DMS153 (cell line): ENCODE measurements around the gene C4B.
"Not testable (repeated sequence)": the region's sequence is repeated elsewhere in the genome, so short reads cannot be mapped to it uniquely, and the experiment has no call there.

ENCODE experiments used
- DNase-seq: peaks from one replicate; lab custom pipeline; 2025; lab: John Stamatoyannopoulos, UW

Gene C4B

DNA sequence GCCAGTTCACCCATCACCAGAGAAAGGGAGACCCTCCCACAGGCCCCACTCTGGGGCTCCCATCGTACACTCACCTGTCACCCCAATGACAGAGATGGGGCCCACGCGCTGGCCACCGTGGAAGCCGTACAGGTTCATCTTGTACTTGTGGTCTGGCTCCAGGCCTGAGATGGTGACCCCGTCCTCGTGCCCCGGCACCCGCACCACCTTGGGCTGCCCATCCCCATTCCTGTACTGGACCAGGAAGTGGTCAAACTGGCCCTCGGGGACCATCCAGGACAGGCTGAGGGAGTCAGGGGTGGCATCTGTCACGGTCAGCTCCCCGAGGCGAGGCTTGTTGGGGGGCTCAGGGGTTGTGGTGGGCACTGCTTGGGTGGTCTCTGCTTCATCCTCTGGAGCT, 38.7 kb downstream of the C4B start:
- not testable (repeated sequence) for DNase-seq

DNA sequence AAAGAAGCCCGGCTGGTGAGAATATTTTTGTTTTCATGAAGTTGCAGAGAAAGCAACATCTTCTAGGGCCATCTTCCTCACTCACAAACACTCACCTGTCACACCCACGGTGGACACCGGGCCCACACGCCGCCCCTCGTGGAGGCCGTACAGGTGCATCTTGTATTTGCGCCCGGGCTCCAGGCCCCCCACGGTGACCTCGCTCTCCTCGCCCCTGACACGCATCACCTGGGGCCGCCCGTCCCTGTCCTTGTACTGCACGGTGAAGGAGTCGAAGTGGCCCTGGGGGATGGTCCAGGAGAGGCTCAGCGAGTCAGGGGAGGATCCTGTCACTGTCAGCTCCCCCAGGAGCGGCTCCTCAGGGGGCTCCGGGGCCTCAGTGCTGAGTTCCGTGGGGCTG, 41.2 kb downstream of the C4B start:
- DNase-seq: not testable (repeated sequence)

DNA sequence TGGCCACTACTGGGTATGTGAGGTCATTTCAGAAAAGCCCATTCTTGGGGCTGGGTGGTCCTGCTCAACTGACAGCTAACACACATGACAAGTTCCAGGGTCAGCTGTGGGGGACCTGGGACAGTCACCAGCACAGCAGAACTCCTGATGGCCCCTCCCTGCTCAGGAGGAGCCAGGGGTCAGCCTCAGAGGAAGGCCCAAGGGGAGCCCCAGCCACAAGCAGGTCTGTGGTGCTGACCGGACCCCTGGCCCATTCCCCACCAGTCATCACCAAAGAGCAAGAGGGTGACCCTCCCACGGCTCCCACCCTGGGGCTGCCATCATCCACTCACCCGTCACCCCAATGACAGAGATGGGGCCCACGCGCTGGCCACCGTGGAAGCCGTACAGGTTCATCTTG, 41.7 kb downstream of the C4B start:
- DNase-seq: no peak

DNA sequence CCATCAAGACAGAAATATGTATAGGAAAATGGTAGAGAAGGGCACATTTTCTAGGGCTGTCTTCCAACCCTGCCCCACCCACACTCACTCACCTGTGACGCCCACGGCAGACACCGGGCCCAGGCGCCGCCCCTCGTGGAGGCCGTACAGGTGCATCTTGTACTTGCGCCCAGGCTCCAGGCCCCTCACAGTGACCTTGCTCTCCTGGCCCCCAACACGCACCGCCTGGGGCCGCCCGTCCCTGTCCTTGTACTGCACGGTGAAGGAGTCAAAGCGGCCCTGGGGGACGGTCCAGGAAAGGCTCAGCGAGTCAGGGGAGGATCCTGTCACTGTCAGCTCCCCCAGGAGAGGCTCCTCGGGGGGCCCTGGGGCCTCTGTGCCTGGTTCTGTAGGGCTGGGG, 43.4 kb downstream of the C4B start:
- no peak for DNase-seq

DNA sequence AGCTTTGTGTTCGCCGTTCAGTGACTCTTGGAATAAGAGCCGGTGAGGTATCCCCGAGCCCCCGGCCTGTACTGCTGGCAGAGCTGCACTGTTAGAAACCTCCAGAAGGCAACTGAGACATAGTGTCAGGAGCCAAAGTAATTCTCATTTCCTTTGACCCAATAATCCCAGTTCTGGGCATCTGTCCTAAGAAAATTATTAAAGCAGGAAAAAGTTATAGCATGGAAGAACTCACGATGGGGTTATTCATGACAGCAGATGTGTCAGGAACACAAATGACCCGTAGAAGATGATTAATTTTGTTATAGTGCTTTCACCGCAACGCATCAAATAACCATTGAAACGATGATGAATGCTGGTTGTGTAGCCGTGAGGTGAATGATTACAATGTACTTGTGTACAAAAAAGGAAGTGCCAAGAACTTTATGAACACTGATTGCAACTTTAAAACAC, 43.9 kb downstream of the C4B start:
- no peak for DNase-seq

DNA sequence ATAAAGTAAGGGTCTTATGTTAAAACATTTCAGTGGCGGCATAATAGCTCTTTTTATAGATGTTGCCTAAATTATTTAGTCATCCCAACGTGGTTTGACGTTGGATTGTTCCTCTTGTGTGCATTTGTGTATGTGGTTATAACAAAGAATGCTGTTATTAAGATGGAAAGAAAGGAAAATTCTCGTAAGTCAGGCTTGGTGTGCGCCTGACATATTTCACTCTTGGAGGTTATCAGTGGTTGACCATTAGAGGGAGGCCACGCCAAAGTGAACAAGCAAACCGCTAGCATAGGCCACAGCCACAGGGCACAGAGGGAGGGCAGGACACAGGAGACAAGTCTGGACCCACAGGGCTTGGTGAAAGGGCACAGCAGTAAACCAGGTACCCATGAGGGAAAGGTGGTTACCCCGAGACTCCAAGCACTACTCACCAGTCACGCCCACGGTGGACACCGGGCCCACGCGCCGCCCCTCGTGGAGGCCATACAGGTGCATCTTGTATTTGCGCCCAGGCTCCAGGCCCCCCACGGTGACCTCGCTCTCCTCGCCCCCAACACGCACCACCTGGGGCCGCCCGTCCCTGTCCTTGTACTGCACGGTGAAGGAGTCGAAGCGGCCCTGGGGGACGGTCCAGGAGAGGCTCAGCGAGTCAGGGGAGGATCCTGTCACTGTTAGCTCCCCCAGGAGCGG, 46.5 kb downstream of the C4B start:
- no peak for DNase-seq

DNA sequence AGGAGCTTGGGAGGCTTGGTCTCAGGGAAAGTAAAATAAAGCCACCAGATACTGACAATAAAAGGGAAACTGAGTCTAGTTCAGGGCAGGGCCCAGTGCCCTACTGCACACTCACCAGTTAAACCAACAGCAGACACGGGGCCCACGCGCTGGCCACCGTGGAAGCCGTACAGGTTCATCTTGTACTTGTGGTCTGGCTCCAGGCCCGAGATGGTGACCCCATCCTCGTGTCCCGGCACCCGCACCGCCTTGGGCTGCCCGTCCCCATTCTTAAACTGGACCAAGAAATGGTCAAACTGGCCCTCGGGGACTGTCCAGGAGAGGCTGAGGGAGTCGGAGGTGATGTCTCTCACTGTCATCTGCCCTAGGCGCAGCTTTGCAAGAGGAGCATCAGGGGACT, 50.1 kb downstream of the C4B start:
- no peak for DNase-seq

DNA sequence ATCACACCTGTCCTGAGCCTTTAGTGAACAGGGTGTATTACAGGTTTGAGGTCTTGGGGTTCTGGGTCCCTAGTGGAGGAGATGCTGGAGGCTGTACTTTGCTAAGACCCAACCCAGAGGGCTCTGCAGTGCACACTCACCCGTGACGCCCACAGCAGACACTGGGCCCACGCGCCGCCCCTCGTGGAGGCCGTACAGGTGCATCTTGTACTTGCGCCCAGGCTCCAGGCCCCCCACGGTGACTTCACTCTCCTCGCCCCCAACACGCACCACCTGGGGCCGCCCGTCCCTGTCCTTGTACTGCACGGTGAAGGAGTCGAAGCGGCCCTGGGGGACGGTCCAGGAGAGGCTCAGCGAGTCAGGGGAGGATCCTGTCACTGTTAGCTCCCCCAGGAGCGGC, 52.9 kb downstream of the C4B start:
- DNase-seq: not testable (repeated sequence)

DNA sequence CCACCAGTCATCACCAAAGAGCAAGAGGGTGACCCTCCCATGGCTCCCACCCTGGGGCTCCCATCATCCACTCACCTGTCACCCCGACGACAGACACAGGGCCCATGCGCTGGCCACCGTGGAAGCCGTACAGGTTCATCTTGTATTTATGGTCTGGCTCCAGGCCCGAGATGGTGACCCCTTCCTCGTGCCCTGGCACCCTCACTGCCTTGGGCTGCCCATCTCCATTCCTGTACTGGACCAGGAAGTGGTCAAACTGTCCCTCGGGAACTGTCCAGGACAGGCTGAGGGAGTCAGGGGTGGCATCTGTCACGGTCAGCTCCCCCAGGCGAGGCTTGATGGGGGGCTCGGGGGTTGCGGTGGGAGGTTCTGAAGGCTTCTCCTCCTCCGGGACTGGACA, 53.7 kb downstream of the C4B start:
- not testable (repeated sequence) for DNase-seq

DNA sequence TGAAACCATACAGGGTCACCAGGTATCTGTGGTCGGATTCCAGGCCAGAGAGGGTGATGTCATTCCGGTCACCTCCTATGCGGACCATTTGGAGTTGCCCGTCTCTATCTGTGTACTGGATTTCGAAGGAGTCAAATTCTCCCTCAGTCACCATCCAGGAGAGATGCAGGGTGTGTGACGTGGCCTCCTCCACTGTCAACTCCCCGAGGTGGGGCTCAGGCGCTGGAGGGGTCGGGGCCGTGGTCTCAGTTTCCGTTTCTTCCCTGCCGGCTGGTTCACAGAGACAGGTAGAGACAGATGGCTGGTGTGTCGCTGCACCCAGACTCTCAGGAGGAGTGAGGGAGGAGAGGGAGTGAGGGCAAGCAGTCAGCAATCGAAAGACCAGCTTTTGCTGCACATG, 54.3 kb downstream of the C4B start:
- no peak for DNase-seq

DNA sequence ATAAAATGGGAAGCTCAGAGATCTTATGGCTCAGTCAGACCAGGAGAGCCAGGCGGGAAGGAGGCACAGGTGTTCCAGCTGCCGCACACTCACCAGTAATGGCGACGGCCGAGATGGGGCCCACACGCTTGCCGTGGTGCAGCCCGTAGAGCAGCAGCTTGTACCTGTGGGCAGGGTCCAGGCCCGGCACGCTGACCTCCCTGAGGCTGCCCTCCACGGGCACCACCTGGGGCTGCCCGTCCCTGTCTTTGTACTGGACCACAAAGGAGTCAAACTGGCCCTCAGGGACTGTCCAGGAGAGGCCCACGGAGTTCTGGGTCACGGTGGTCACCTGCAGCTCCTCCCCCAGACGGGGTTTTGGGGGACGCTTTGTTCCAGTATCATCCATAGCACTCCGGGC, 54.9 kb downstream of the C4B start:
- no peak for DNase-seq

DNA sequence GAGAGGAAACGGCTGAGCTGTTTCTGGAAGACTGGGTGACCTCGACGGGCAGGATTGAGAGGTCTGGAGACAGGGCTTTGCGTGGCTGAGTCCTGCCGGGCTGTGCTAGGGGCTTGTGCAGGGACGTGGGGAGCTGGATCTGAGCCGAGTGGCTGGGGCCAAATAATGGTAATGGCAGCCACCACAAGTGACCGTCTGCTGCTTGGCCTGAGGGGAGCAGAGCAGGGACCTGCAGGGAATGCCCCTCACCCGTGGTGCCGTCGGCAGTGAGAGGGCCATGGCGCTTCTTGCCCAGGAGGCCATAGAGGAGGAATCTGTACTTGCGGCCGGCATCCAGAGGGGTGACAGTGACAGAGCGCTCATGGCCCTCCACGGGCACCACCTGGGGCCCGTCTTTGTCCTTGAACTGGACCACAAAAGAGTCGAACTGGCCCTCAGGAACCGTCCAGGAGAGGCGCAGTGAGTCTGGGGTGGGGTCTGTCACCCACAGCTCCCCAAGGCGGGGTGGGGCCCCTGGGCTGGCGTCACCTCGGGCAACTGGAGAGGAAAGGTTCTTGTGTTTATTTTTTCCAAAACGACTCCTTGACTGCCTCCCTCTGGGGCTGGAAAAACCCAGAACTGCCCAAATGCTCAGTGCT, 55.4 kb downstream of the C4B start:
- no peak for DNase-seq

DNA sequence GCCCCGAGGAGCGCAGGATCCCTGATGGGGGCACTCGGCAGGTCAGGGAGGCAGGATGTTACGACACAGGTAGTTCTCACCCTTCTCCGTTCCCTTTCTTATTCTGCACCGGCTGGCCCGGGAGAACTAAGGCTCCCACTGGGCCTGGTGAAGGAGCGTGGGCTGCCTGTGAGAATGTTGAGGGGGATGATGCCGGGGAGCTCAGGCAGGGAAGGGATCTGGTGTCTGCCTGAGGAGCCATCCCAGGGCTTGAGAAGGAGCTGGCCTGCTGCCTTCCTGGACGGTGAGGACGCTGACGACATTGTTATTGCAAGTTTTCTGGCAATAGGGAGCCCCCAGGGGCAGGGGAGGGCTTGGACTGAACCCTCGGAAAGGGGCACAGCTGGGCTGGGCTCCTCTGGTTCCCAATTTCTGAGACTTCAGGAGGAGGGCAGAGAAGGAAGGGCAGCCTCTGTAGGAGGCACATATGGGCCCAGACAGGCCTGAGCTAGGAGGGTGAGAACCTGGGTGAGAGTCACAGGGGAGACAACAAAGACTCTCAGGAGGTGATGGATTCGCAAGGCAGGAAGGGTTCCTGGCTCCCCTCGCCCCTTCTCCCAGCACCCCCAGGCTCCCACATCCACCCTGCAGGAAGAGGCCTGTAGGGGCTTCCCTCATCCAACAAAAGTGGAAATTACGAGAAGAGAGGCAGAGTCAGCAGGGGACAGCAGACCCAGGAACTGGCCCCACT, 56.4 kb downstream of the C4B start:
- DNase-seq: no peak

DNA sequence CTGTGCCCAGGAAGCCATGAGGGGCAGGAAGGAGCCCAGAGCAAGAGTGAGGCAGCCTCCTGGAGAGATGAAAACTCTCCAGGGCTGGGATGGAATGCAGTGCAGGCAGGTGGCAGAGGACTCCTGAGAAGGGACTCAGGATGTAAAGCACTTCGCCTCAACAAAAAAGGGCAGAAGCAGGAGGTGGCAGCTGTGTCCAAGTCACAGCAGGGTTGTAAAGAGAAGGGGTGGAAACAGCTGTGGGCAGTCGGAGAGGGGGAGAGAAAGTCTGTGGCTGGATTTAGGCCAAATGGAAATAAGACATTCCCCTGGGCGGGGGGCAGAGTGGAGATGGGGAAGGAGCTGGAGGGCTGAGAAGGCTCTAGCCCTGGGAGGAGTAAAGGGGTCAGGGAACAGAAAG, 58.5 kb downstream of the C4B start:
- no peak for DNase-seq

DNA sequence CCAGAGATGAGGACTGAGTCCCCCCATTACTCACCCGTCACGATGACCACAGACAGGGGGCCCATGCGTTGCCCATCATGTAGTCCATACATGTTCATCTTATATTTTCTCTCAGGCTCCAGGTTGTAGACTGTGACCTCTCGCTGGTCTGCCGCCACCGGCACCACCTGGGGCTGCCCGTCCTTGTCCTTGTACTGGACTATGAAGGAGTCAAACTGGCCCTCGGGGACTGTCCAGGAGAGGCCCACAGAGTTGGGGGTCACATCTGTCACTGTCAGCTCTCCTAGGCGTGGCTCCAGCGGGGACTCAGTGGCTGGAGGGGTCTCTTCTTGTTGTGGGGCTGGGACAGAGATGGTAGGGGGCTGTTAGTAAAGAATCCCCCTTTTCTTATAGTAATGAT, 59.0 kb downstream of the C4B start:
- no peak for DNase-seq

DNA sequence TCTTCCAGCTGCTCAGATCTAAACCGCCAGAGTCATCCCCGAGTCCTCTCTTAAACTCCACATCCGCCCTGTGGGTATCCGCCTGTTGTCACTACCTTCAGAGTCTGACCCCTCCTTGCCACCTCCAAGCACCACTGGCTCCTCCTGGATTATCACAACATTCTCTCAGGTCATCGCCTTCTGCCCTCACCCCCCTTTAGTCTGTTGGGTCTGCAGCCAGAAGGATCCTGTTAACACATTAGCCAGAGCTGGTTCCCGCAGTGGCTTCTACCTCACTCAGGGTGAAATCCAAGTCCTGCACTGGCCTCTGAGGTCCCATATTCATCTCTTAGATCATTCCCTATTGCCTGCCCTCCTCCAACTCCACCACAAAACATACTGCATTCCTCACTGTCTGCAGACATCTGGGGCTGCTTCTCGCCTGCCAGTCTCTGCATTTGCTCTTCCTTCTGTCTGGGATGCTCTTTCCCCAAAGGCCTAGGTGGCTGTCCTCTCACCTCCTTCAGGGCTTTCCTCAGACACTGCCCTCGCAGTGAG, 60.5 kb downstream of the C4B start:
- DNase-seq: no peak

DNA sequence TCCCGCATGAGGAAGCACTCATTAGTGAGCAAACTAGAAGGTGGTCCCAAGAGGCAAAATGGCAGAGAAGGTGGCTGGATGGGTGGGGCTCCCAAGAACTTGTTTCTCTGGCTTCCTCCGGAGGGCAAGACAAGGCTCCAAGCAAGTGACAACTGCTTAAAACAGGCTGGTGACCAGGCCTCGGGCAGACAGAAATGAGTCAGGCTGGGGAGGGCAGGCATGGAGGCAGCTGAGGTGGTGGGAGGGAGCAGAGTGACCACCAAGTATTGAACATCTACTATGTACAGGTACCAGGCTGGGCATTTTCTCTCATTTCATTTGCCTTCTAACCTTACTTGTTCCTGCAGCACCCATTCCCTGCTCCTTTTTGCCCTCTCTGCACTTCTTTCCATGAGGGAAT, 61.2 kb downstream of the C4B start:
- no peak for DNase-seq

DNA sequence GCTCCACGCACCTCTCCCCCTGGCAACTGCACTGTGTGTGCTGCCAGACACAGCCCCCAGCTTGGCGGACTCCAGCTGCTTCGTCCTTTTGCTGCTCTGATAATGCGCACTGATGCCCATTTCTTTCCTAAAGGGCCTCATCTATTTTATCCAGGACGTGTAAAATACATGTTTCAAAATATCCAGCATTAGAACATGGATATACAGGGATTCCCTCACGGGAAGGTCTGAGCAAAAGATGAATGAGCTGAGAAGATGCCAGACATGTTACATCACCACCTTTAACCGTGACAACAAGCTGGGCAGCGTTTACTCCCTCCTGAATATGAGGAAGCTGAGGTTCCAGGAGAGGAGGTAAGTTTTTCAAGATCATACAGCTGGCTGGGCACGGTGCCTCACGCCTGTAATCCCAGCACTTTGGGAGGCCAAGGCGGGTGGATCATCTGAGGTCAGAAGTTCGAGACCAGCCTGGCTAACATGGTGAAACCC, 61.8 kb downstream of the C4B start:
- no peak for DNase-seq

DNA sequence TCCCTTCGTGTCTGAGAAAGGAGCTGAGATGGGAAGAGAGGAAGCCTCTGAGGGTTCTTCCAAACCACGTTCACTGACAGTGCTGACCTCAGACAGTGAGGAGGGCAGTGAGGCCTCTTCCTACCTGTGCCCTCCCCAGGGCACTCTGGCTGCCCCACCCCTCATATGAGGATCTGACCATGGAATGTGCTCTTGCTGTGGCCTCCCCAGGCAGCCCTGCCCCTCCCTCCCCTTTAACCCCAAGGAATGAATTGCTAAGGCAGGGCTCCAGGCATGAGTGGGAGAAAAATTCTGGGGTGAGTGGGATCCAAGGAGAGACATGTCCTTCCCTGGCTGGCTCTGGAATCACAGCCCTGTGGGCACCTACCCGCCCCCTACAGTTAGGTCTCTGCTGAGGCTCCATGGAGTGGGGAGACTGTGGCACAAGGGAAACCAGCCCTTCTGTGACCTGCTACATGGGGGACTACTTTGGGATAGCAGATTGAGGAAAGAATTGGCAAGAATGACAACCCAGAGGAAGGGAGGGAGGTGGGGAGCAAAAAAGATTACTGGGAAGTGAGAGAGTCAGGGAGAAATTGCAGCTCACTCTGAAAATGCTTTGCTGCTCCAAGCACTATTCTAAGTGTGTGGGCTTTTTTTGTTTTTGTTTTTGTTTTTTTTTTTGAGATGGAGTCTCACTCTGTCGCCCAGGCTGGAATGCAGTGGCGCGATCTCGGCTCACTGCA, 65.1 kb downstream of the C4B start:
- DNase-seq: no peak

DNA sequence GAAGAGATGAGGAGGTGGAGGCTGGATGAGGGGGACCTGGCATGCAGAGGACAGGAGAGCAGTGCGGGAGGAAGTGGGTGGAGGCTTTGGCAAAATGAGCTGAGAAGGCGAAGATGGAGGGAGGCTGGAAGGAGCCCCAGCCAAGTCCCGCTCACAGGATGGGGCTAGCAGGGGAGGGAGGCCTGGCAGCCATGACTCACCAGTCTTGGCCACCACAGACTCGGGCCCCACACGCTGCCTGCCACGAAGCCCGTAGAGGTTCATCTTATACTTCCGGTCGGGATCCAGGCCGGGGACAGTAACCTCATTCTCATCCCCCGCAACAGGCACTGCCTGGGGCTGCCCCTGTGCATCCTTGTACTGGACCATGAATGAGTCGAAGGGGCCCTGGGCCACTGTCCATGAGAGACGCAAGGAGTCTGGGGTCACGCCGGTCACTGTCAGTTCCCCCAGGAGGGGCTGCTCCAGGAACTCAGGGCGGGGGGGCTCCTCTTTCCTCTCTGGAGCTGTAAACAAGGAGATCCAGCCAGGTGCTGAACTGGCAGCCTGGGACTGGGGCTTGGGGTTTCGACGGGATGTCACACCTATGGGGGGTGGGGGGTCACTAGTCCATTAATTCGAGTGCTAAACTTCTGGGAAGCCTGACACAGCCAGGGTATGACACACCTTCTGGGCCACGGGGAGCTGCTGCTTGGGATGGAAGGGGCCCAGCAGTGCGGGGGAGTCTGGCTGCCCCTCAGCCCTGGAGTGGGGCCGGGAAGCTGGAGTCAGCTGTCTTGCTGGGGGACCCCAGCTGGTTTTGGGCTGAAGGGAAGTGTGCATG, 66.8 kb downstream of the C4B start:
- DNase-seq: no peak

DNA sequence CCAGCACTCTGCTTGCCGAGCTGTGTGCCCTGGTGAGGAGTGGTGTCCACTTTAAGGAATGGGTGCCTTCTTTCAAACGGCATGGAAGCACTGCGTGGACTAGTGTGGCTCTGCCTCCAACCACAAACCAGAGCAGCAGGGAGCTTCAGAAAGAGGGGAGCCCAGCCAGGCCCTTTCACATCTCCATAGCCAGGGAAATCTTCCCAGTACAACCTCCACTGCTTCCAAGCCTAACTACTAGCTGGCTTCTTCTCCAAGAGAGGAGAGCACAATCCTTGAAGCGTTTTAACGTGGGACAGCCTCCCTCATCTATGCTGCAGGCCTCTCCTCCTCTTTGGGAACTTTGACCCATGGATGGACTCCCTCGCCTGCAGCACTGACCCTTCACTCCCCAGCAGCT, 67.9 kb downstream of the C4B start:
- no peak for DNase-seq
